SU-DHL-6 (cell line): ENCODE measurements around the gene NSRP1.

Experiments
- H2AFZ ChIP-seq: fragments of 200-600 bp; sonication (generic); 2 replicates; pipeline ENCODE4 v1.6.1; 2014; ENCODE audit warnings: low read depth, mild to moderate bottlenecking, moderate library complexity, mixed read lengths, antibody characterized with exemption, low read length; ENCODE audit not compliant: severe bottlenecking
- H3F3A ChIP-seq: fragments of 200-600 bp; shearing (Covaris generic); 2 replicates; pipeline ENCODE4 v1.6.0; 2016; ENCODE audit warnings: antibody characterized with exemption, mild to moderate bottlenecking; ENCODE audit not compliant: insufficient read depth
- H3K27ac ChIP-seq: fragments of 200-600 bp; sonication (generic); 2 replicates; pipeline ENCODE4 v1.5.1; 2016; ENCODE audit warnings: low read depth, mild to moderate bottlenecking, low read length, moderate library complexity, mixed read lengths
- H3K27me3 ChIP-seq: fragments of 200-600 bp; sonication (generic), shearing (Covaris generic); 2 replicates; pipeline ENCODE4 v1.6.0; 2014; ENCODE audit warnings: mild to moderate bottlenecking, low read length
- H3K36me3 ChIP-seq: fragments of 200-600 bp; sonication (generic); 2 replicates; pipeline ENCODE4 v1.6.1; 2014; ENCODE audit warnings: mild to moderate bottlenecking, low read length, mixed read lengths
- H3K4me2 ChIP-seq: fragments of 300-600, 200-600 bp; shearing (Covaris generic), sonication (generic); 2 replicates; pipeline ENCODE4 v1.6.0; 2014; ENCODE audit warnings: low read length, low read depth, mild to moderate bottlenecking; ENCODE audit not compliant: poor library complexity, severe bottlenecking
- H3K4me3 ChIP-seq: fragments of 200-600 bp; sonication (generic); 2 replicates; pipeline ENCODE4 v1.5.1; 2014; ENCODE audit warnings: antibody characterized with exemption, low read length, mild to moderate bottlenecking, mixed read lengths; ENCODE audit not compliant: insufficient read depth, poor library complexity, severe bottlenecking
- H3K79me2 ChIP-seq: fragments of 200-600 bp; sonication (generic); 2 replicates; pipeline ENCODE4 v1.6.1; 2014; ENCODE audit warnings: mild to moderate bottlenecking, low read length, moderate library complexity; ENCODE audit not compliant: insufficient read depth
- H3K9ac ChIP-seq: fragments of 200-600 bp; sonication (generic); 2 replicates; pipeline ENCODE4 v1.7.0; 2014; ENCODE audit warnings: mild to moderate bottlenecking, low read length
- H3K9me2 ChIP-seq: fragments of 200-600 bp; sonication (generic); replicated peaks from 2 replicates; pipeline ENCODE4 v1.6.1; 2014; ENCODE audit warnings: low read length; ENCODE audit not compliant: insufficient read depth
- H3K9me3 ChIP-seq: fragments of 200-600 bp; sonication (generic); 2 replicates; pipeline ENCODE4 v1.6.1; 2014; ENCODE audit warnings: low read length, mixed read lengths; ENCODE audit not compliant: insufficient read depth
- H4K20me1 ChIP-seq: fragments of 200-600 bp; sonication (generic); 2 replicates; pipeline ENCODE4 v1.6.1; 2014; ENCODE audit warnings: low read depth, mild to moderate bottlenecking, antibody characterized with exemption, low read length, moderate library complexity, mixed read lengths
- CTCF ChIP-seq: fragments of 200-600 bp; sonication (generic); IDR thresholded peaks from one replicate; pipeline ENCODE4 v1.5.1; 2017; ENCODE audit warnings: antibody characterized with exemption, mild to moderate bottlenecking, low read length, moderate library complexity; ENCODE audit not compliant: insufficient read depth, poor library complexity, severe bottlenecking
- EZH2phosphoT487 ChIP-seq: fragments of 200-600 bp; sonication (generic), shearing (Covaris generic); conservative IDR thresholded peaks from 2 replicates; pipeline ENCODE4 v1.6.1; 2018; ENCODE audit warnings: mild to moderate bottlenecking, antibody characterized with exemption, low read length, moderate library complexity, mixed read lengths

NSRP1 gene

GRCh38 chr17:30232015-30232823 lies 115.6 kb downstream of the NSRP1 start:
- Histone ChIP-seq H3K9me3 (no peaks in the 10 kb centered on the region), H3K36me3 (no peaks in the 10 kb centered on the region), H3K4me2 (no peak overlapping the region), H3K9me2 (no peaks in the 10 kb centered on the region), H4K20me1 (no peaks in the 10 kb centered on the region), H3K9ac (no peak overlapping the region), H3K79me2 (no peaks in the 10 kb centered on the region), H3K27me3 (no peaks in the 10 kb centered on the region), H3K4me3 (no peak overlapping the region), H3F3A (no peaks in the 10 kb centered on the region), H3K27ac (no peak overlapping the region), H2AFZ (no peak overlapping the region)
- TF ChIP-seq EZH2phosphoT487 (no peak), CTCF (no peak)

GRCh38 chr17:30232824-30233427 lies 116.3 kb downstream of the NSRP1 start:
- H4K20me1 ChIP-seq: no peaks in the 10 kb centered on the region
- H3K27ac ChIP-seq: no peak overlapping the region
- no peak overlapping the region for H2AFZ ChIP-seq
- no peak overlapping the region for H3K4me2 ChIP-seq
- no peaks in the 10 kb centered on the region for H3K27me3 ChIP-seq
- H3K9me3 ChIP-seq: no peaks in the 10 kb centered on the region
- H3K36me3 ChIP-seq: no peaks in the 10 kb centered on the region
- no peak overlapping the region for H3K9ac ChIP-seq
- no peaks in the 10 kb centered on the region for H3K79me2 ChIP-seq
- no peaks in the 10 kb centered on the region for H3K9me2 ChIP-seq
- H3F3A ChIP-seq: no peaks in the 10 kb centered on the region
- no peak overlapping the region for H3K4me3 ChIP-seq
- no peak for TF ChIP-seq EZH2phosphoT487
- TF ChIP-seq CTCF: no peak

- no peaks in the 10 kb centered on the region for H3K9me3 ChIP-seq
- no peak overlapping the region for H2AFZ ChIP-seq
- no peaks in the 10 kb centered on the region for H3K9me2 ChIP-seq
- H3K79me2 ChIP-seq: no peaks in the 10 kb centered on the region
- H3K4me2 ChIP-seq: no peak overlapping the region
- H3K27ac ChIP-seq: no peak overlapping the region
- H3K27me3 ChIP-seq: no peaks in the 10 kb centered on the region
- H3K9ac ChIP-seq: no peak overlapping the region
- H4K20me1 ChIP-seq: no peaks in the 10 kb centered on the region
- H3F3A ChIP-seq: no peaks in the 10 kb centered on the region
- H3K4me3 ChIP-seq: no peak overlapping the region
- no peaks in the 10 kb centered on the region for H3K36me3 ChIP-seq
- no peak for TF ChIP-seq EZH2phosphoT487
- TF ChIP-seq CTCF: no peak
Measured at GRCh38 chr17:30234296-30234695, 117.7 kb downstream of the NSRP1 start.
